Activated CD4-positive, CD25-positive, alpha-beta regulatory T cell treated with anti-CD3 and anti-CD28 coated beads, Interleukin-2, amount 50 U/mL, for 16 hours (primary cell): ENCODE data around the gene DCUN1D2.

Source experiments
- DNase-seq: peaks from one replicate; pipeline ENCODE4 v3.0.0-alpha.2; 2020; ENCODE audit warnings: low read depth, low spot score

Gene DCUN1D2

GRCh38 chr13:113407531-113408393 lies 82.7 kb downstream of the DCUN1D2 start:
- DNase-seq, result no peak

- no peak for DNase-seq
These were observed 83.4 kb downstream of the DCUN1D2 start for GRCh38 chr13:113407103-113407530.

GRCh38 chr13:113406321-113407102 lies 84.0 kb downstream of the DCUN1D2 start:
- no peak for DNase-seq
